22Rv1 (cell line): Measurements from ENCODE around the gene SIGLEC14.
"Not testable (repeated sequence)": the region's sequence is repeated elsewhere in the genome, so short reads cannot be mapped to it uniquely, and the experiment has no call there.

ENCODE experiments used
- H3K27ac ChIP-seq: fragments of 450-650 bp; 2 replicates; pipeline ENCODE4 v1.5.1; 2017
- ZFX ChIP-seq: fragments of 450-650 bp; IDR thresholded peaks from 2 replicates; pipeline ENCODE4 v1.6.1; 2017; ENCODE audit warnings: antibody characterized with exemption, borderline replicate concordance
- TF ChIP-seq, protein P1 (sequence below): fragments of 450-650 bp; IDR thresholded peaks from 2 replicates; pipeline ENCODE4 v1.5.1; 2017; ENCODE audit warnings: mild to moderate bottlenecking

The SIGLEC14 gene, protein sequence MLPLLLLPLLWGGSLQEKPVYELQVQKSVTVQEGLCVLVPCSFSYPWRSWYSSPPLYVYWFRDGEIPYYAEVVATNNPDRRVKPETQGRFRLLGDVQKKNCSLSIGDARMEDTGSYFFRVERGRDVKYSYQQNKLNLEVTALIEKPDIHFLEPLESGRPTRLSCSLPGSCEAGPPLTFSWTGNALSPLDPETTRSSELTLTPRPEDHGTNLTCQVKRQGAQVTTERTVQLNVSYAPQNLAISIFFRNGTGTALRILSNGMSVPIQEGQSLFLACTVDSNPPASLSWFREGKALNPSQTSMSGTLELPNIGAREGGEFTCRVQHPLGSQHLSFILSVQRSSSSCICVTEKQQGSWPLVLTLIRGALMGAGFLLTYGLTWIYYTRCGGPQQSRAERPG

DNA sequence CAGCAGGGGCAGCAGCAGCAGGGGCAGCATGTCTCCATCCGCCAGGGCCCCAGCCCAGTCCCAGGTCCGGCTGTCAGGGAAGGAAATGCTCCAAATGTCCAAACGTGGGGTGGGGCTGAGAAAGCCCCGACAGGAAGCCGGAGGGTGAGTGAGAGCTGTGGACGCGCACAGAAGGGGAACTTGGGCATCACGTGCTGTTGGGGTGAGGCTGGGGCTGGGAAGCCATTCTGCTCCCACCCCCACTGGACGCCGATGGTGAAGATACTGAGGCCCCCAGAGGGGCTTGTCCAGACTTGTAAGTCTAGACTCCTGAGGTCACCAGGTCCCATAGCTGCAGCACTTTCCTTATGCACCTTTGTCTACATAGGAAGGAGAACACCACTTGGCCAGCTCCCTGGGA is at the start of gene SIGLEC14:
Gene SIGLEC14 (minus strand): TSS at position 96 of the 400 bp plus-strand sequence. CDS start 66 bp downstream, at position 30.
- H3K27ac ChIP-seq, result not testable (repeated sequence)

DNA sequence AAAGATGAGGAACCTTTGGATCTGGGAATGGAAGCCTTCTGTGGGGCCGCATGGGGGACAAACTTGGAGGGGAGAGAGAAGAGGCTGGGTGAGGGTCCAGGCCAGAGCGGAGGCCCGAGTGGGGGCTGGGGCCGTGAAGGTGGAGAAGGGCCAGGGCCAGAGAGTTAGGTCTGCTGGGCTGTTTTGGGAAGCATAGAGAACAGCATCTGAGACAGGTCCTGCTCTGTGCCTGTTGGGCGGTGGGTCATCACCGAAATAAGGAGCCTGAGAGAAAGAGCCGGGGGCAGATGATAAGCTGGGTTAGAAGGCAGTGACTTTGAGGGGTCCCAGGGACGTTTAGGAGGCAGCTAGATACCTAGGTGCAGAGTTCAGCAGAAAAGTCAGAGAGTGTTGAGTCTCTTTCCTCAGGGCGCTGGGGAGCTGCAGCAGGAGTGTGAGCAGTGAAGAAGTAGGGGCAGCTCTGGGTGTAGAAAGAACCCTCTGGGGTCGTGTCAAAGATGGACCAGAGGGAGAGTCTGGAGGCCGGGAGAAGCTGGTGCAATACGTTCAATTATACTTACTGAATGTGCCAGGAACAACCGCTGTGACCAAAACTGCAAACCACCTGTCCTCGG is 49.2 kb upstream of the SIGLEC14 start:
- H3K27ac ChIP-seq, result no peak overlapping the region
- TF ChIP-seq ZFX, result no peak
- TF ChIP-seq, protein P1, sequence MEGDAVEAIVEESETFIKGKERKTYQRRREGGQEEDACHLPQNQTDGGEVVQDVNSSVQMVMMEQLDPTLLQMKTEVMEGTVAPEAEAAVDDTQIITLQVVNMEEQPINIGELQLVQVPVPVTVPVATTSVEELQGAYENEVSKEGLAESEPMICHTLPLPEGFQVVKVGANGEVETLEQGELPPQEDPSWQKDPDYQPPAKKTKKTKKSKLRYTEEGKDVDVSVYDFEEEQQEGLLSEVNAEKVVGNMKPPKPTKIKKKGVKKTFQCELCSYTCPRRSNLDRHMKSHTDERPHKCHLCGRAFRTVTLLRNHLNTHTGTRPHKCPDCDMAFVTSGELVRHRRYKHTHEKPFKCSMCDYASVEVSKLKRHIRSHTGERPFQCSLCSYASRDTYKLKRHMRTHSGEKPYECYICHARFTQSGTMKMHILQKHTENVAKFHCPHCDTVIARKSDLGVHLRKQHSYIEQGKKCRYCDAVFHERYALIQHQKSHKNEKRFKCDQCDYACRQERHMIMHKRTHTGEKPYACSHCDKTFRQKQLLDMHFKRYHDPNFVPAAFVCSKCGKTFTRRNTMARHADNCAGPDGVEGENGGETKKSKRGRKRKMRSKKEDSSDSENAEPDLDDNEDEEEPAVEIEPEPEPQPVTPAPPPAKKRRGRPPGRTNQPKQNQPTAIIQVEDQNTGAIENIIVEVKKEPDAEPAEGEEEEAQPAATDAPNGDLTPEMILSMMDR, result no peak

DNA sequence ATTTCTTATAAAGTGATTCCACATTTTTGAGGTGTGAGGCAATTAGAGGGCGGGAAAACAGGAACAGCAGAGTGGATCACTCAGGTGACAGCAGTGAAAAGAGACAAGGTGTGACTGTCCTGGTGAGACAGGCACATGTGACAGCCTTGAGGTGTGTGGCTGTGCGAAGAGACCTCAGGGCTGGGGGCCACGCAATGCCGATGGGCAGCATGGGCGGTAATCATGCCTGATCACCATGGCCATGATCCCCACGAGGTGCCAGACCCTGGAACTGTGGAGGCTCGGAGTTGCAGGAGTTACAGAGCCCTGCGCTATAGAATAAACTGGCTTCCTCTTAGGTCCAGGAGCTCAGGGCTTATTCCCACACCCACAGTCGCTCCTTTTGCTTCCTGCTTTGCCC is 48.5 kb upstream of the SIGLEC14 start:
- no peak for TF ChIP-seq ZFX
- TF ChIP-seq, protein P1, result no peak
- no peak overlapping the region for H3K27ac ChIP-seq

DNA sequence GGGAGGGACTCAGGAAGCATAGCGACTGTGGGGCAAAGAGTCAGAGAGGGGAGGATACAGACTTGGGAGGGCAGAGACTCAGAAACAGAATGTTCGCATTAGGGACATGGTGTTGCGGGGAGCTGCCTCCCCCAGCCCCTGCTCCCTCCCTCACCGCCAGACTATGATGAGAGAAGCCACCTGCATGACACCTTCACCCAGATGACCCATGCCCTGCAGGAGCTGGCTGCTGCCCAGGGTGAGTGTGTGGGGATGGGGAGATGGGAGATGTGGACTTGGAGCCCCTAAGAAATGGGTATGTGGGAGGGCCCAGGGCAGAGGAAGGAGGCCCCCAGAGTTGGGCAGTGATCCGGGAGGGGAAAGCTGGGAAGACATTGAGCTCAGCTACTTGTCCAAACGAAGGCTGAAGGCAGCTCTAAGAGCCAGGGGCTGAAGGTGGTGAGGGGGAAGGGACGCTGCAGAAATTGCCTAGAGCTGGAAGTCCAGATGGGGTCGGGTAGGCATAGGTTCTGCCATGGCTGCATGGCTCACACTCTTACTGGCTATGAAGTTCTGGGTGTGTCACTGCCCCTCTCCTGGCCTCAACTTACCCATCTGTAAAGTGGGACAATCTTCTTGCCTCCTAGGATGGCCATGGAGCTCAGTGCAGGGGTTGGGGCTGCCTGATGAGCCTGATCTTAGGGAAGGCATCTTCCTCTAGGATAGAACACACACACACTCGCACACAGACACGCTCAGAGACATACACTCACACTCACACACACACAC is 47.9 kb upstream of the SIGLEC14 start:
- no peak overlapping the region for H3K27ac ChIP-seq
- TF ChIP-seq, protein P1, result no peak
- TF ChIP-seq ZFX, result no peak

DNA sequence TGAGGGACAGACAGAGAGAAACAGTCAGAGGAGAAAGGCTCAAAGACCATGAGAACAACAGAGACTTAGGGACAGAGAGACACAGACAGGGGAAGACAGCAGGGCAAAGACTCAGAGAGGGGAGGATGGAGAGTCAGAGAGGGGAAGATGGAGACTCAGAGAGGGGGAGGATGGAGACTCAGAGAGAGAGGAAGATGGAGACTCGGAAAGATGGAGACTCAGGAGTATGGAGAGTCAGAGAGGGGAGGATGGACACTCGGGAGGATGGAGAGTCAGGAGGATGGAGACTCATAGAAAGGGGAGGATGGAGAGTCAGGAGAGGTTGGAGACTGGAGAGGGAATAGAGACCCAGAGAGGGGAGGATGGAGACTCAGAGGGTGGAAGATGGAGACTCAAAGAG is 47.2 kb upstream of the SIGLEC14 start:
- TF ChIP-seq, protein P1, result no peak
- TF ChIP-seq ZFX, result no peak

DNA sequence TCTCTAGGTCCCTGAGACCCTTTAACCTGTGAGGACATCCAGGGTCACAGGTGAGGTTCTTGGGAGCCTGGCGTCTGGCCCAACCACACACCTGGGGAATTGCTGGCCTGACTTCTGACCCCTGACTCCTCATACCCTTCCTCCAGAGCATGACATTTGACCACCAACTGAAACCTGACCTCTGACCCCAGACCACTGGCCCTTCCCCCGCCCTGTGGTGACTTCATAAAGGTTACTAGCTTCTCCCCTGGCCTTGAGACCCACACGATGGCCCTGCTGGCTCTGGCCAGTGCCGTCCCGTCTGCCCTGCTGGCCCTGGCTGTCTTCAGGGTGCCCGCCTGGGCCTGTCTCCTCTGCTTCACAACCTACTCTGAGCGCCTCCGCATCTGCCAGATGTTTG is 46.6 kb upstream of the SIGLEC14 start, which contains the start of gene SPACA6:
Gene SPACA6 (plus strand): TSS at position 71 of the 400 bp plus-strand sequence. CDS start 197 bp downstream, at position 268.
- H3K27ac ChIP-seq, result no peak within 1 kb of the TSS
- no peak for TF ChIP-seq ZFX

More for the DNA sequence above, 47.2 kb upstream of the SIGLEC14 start:
- H3K27ac ChIP-seq, result no peak overlapping the region

DNA sequence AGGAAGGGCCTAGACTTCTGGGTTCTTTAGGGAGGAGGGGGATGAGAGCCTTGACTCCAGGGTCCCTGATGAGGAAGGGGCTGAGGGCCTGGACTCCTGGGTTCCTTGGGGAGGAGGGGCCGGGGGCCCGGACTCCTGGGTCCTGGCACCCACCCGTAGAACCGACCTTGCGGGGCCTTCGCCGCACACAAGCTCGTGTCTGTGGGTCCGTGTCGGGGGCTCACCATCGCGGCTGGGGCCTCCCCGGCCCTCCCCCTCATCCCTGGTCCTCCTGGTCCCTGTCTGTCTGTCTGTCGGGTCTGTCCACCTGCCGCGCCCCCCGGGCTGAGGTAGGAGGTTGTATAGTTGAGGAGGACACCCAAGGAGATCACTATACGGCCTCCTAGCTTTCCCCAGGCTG is 45.8 kb upstream of the SIGLEC14 start:
- TF ChIP-seq ZFX, result no peak
- TF ChIP-seq, protein P1, result no peak
- H3K27ac ChIP-seq, result no peak overlapping the region
